Measurements from ENCODE around the gene NKX2-2.

DNA sequence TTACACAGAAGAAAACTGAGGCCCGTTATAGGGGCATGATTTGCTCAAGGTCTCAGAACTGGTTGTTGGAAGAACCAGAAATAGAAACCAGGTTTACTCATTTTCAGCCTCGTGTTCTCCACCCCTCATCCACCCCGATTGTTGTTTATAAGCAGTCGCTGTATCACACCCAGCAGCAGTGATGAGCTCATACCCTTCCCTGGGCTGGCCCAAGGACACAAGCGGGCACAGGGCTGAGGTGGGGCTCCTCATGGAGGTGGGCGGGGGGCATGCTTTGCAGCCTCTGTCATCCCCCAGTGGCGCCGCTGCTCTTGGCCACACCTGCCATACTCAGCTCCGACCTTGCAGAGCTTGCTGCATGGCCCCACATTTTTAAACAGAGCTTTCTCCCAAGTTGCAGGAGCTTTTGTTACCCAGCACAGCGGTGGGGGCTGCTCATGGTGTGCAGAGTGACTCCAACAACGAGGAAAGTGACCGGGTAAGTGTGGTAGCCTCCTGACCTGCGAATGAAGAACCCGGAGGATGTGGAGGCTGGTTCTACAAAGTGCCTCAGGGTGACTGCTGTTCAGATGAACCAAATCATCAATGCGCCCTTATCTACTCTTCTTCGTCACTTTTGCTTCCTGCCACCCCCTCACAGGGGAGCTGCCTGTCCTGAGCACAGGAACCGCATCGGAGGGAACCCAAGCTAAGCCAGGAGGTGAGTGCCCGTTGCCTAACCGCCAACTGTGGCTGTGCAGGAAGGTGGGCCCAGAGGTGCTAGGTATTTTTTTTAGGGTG lies 43.6 kb upstream of the NKX2-2 start:
- no peak for TF ChIP-seq CTCF (tag by site-specific recombination; IDR thresholded peaks at IDR 0.05)
- no peak for TF ChIP-seq ZNF48 (tag by site-specific recombination; IDR thresholded peaks at IDR 0.05)
- no peak for TF ChIP-seq ZNF433 (tag by site-specific recombination; IDR thresholded peaks at IDR 0.05; ENCODE audit: low read depth)
- no peak for TF ChIP-seq ZNF202 (tag by site-specific recombination; IDR thresholded peaks at IDR 0.05; ENCODE audit: borderline replicate concordance)
- TF ChIP-seq ZNF23 (tag by site-specific recombination; IDR thresholded peaks at IDR 0.05; ENCODE audit: borderline replicate concordance): no peak
- TF ChIP-seq ZNF580 (tag by site-specific recombination; IDR thresholded peaks at IDR 0.05): no peak
- no peak for TF ChIP-seq ZNF174 (tag by site-specific recombination; IDR thresholded peaks at IDR 0.05)
